ENCODE data around the gene SNCAIP.

Gene SNCAIP

GRCh38 chr5:122401976-122402725 is 90.1 kb downstream of the SNCAIP start:
- no peak for FAIRE-seq

- no peak for FAIRE-seq
Measured at GRCh38 chr5:122402955-122403685, 91.1 kb downstream of the SNCAIP start.

GRCh38 chr5:122404018-122404417 is 92.0 kb downstream of the SNCAIP start:
- no peak for FAIRE-seq

- no peak for FAIRE-seq
Measured at GRCh38 chr5:122404653-122405362, 92.8 kb downstream of the SNCAIP start.

- no peak for FAIRE-seq
Measured at GRCh38 chr5:122405751-122406150, 93.7 kb downstream of the SNCAIP start.

DNA sequence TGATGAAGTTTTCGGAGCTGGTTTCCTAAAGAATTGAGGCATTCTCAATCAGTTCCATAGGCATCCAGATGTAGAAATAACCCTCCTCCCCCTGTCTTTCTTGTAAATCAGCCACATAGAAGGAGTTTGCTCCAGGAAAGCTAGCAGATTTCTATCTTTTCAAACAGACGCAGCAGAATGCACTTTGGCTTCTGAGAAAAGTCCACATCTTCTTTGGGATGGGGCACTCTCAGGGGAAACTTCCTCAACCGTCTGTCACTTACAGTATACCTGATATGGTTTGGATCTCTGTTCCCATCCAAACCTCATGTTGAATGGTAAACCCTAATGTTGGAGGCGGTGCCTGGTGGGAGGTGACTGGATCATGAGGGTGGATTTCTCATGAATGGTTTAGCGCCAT is 94.1 kb downstream of the SNCAIP start:
- FAIRE-seq = no peak

DNA sequence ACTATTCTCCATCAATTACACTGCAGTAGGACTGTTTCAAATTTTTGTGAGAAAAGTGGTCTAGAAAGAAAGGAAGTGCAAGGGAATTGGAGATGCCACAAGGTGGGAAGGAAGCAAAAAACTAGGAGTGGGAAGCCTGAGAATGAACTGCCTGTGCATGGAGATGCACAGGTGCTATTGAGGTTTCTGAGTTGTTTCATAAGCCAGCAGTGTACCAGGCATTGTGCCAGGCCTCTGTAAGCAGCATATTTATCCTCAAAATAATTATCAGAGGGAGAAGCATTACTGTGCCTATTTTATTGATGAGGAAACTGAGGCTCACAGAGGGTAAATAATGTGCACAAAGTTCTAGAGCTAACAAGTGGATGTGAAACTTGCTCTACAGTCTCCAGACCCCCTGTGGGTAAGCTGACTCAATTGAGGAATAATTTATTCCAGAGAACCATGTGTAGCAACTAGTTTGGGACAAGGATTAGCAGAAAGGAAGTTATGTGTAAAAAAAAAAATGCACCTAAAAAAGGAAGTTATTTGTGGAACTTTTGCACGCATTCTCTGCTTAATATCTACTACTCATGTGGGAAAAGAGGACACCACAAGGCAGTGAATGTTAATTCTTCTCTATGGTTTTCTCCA is 96.7 kb downstream of the SNCAIP start:
- no peak for FAIRE-seq

GRCh38 chr5:122412966-122413365 is 100.9 kb downstream of the SNCAIP start:
- no peak for FAIRE-seq

GRCh38 chr5:122413722-122414121 is 101.7 kb downstream of the SNCAIP start:
- no peak for FAIRE-seq

DNA sequence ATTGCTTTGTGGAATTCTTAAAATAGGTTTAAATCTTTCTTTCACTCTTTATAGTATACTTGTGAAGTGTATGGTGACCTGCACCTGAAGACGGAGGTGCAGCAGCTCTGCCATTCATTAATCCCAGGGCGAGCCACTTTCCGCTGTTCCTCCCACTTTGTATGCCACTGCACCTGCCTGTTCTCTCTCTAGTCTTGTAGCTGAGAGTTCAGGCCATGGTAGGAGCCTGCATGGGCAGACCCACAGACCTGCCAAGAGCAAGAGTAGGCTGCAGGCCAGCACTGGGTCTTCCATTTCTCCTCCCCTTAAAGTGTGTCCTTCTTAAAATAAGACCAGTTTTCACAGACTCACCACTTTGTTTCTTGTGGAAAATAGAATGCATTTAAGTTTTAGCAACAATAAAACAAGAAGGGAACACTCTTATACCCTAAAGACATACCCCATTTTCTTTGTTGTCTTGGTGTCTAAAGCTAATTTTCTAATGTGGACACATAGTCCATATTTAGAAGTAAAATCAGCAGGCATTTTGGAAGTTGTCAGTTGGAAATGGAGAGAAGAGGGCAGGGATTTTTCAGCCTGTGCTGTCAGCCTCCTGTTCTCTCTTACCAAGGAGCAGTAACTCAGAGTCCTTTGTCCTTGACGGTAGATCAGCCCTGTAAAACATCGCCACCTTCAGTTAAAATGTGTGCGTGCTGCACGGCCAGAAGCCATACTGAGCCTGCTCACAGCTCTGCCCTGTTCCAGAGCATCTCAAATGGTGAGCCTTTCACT is 103.2 kb downstream of the SNCAIP start:
- FAIRE-seq = no peak

GRCh38 chr5:122415801-122416120 is 103.7 kb downstream of the SNCAIP start:
- no peak for FAIRE-seq

- no peak for FAIRE-seq
Measured at GRCh38 chr5:122419142-122419894, 107.3 kb downstream of the SNCAIP start.

- no peak for FAIRE-seq
Measured at GRCh38 chr5:122420091-122420490, 108.1 kb downstream of the SNCAIP start.

DNA sequence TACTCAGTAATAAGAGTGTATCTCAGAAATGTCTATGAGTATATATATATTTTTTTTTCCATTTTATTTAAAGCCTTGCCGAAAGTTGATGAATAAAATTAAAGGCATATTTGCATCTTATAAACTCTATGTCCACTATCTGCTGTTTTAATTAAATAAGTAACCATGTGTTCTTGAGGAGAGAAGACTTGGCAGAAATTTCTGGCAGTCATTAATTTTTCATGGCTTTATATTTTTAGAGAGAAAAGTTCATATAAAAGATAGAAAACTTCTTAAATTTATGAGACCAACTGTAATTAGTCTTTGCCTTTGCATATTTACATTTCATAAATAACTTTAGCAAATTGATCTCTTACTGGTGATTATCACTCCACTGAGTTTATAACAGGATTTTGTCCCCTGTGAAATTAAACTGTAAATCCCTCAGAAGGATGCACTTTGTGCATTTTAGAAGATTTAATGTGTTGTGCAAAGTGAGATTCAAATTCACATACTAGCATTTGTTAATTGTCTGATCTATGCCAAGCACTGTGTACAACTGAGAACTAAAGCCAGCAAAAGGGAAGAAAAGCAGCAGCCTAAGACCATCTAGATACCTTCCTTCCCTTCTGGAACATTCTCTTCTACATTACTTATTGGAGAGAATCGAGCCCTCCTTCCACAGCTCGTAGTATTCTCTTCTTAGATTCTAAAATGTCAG is 108.7 kb downstream of the SNCAIP start:
- FAIRE-seq = no peak

- FAIRE-seq = no peak
Measured at GRCh38 chr5:122421374-122422079, 109.5 kb downstream of the SNCAIP start.

DNA sequence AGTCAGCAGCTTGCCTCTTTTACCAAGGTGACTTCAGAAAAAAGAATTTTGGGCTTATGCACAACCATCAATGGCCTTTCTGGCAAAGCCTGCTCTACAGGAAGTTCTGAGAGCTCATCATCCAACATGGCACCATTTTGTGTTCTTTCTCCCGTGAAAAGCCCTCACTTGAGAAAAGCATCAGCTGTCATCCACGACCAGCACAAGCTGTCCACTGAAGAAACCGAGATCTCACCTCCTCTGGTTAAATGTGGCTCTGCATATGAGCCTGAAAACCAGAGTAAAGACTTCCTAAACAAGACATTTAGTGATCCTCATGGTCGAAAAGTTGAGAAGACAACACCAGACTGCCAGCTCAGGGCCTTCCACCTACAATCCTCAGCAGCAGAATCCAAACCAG is 111.2 kb downstream of the SNCAIP start:
- no peak for FAIRE-seq

GRCh38 chr5:122424132-122424531 is 112.1 kb downstream of the SNCAIP start:
- FAIRE-seq = no peak

- FAIRE-seq = no peak
Measured at GRCh38 chr5:122426301-122426700, 114.3 kb downstream of the SNCAIP start.

DNA sequence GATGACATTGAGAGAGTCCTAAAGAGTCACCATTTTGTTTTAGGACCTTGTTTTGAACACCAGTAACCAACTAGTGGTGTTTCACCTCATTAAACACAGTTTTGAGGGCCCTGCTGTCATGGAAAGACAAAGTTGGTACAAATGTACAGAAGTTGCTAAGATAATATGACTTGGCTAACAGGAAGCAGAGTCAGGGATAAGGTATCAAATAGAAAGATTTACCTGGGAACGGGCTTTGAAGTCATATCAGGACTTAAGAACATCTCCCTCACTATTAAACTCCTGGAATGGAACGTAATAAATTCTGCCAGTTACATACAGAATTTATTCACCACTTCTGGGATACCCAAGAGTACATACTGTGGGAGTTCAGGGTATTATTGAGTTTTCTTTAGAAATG is 115.6 kb downstream of the SNCAIP start:
- no peak for FAIRE-seq

- no peak for FAIRE-seq
Measured at GRCh38 chr5:122429545-122430318, 117.7 kb downstream of the SNCAIP start.

All from G401.6 (cell line).